ENCODE data around the gene AHSG. TPM values are rescaled to one million over a fixed set of nuclear protein-coding genes. Genes with fewer than 3 reads are reported as not detected.
A peak's percentile ranks its signal among the peaks of the same experiment; 100 is the strongest.

AHSG gene
- total RNA-seq, 2 experiments from 2014 or later = not detected

- peak; percentile 99 for ATAC-seq
- no peaks in the 10 kb centered on the region for H3K36me3 Mint-ChIP-seq (ENCODE audit: low read depth)
- intact Hi-C loops (cut with micrococcal nuclease) = loop anchor here (5.0 kb wide), 1 partner anchor 205 kb away; no protein-coding TSS in a partner anchor
- peaks cover 32% of the 10 kb centered on the region for H3K27me3 Mint-ChIP-seq
- H3K9me3 Mint-ChIP-seq = no peaks in the 10 kb centered on the region
- ChIA-PET POLR2A (interaction anchor here (0.6 to 7.2 kb wide), 11 partner anchors 12 to 206 kb away, joined by 3 to 65 read pairs (median 3); partner anchors contain the start of genes DNAJB11 and EIF4A2), CTCF (interaction anchor here (0.6 to 6.3 kb wide), 69 partner anchors 8 to 957 kb away, joined by 3 to 185 read pairs (median 4); partner anchors contain the start of genes DNAJB11, EIF4A2, FETUB and RPL39L)
- DNase-seq = peak; percentile 93
- H3K4me1 Mint-ChIP-seq (ENCODE audit: low read depth) = peaks cover 22% of the 10 kb centered on the region
- peak; percentile 81 for TF ChIP-seq CTCF (IDR thresholded peaks at IDR 0.05)
- peak overlapping the region; percentile 68 for H3K27ac Mint-ChIP-seq
- peak overlapping the region; percentile 63 for H3K4me3 Mint-ChIP-seq
Observed at GRCh38 chr3:186617036-186617946, 4.4 kb downstream of the AHSG start.

- Mint-ChIP-seq H3K9me3 (no peaks in the 10 kb centered on the region), H3K4me1 (ENCODE audit: low read depth) (peaks cover 22% of the 10 kb centered on the region), H3K27me3 (peaks cover 30% of the 10 kb centered on the region), H3K4me3 (no peak overlapping the region), H3K36me3 (ENCODE audit: low read depth) (no peaks in the 10 kb centered on the region), H3K27ac (no peak overlapping the region)
- ATAC-seq (no peak), DNase-seq (no peak)
- POLR2A ChIA-PET = interaction anchor here (1.4 to 7.2 kb wide), 2 partner anchors 48 to 166 kb away, joined by 4 to 65 read pairs; partner anchors contain the start of genes DNAJB11 and EIF4A2
- CTCF ChIA-PET = interaction anchor here (1.3 to 6.3 kb wide), 8 partner anchors 15 to 675 kb away, joined by 3 to 185 read pairs (median 81); partner anchors contain the start of genes DNAJB11, FETUB and TBCCD1
- TF ChIP-seq CTCF (IDR thresholded peaks at IDR 0.05) = no peak
- intact Hi-C loops (cut with micrococcal nuclease) = loop anchor here (5.0 kb wide), 1 partner anchor 204 kb away; no protein-coding TSS in a partner anchor
Observed at GRCh38 chr3:186618318-186618938, 5.6 kb downstream of the AHSG start.

- ATAC-seq = no peak
- Mint-ChIP-seq H3K27ac (no peak overlapping the region), H3K4me3 (no peak overlapping the region), H3K27me3 (peaks cover 26% of the 10 kb centered on the region), H3K36me3 (ENCODE audit: low read depth) (no peaks in the 10 kb centered on the region), H3K9me3 (no peaks in the 10 kb centered on the region), H3K4me1 (ENCODE audit: low read depth) (peaks cover 17% of the 10 kb centered on the region)
- CTCF ChIA-PET = interaction anchor here (0.7 to 1.4 kb wide), 3 partner anchors 29 to 201 kb away, joined by 3 to 4 read pairs (median 3); no protein-coding TSS in a partner anchor
- DNase-seq = no peak
- no peak for TF ChIP-seq CTCF (IDR thresholded peaks at IDR 0.05)
- intact Hi-C loops (cut with micrococcal nuclease) = loop anchor here (5.0 kb wide), 1 partner anchor 203 kb away; no protein-coding TSS in a partner anchor
- POLR2A ChIA-PET = interaction anchor here (0.6 kb wide), 1 partner anchor 276 kb away, joined by 3 read pairs; no protein-coding TSS in a partner anchor
Observed at GRCh38 chr3:186619787-186620212, 6.9 kb downstream of the AHSG start.

GRCh38 chr3:186620213-186621092 is 7.6 kb downstream of the AHSG start:
- POLR2A ChIA-PET = interaction anchor here (0.6 kb wide), 1 partner anchor 277 kb away, joined by 3 read pairs; no protein-coding TSS in a partner anchor
- Mint-ChIP-seq H3K27me3 (peaks cover 24% of the 10 kb centered on the region), H3K27ac (no peak overlapping the region), H3K36me3 (ENCODE audit: low read depth) (no peaks in the 10 kb centered on the region), H3K9me3 (no peaks in the 10 kb centered on the region), H3K4me3 (no peak overlapping the region), H3K4me1 (ENCODE audit: low read depth) (peaks cover 14% of the 10 kb centered on the region)
- TF ChIP-seq CTCF (IDR thresholded peaks at IDR 0.05) = no peak
- CTCF ChIA-PET = interaction anchor here (0.7 to 1.4 kb wide), 3 partner anchors 29 to 201 kb away, joined by 3 to 4 read pairs (median 3); no protein-coding TSS in a partner anchor
- DNase-seq (no peak), ATAC-seq (no peak)
- intact Hi-C loops (cut with micrococcal nuclease) = no loop called here

All from activated CD8-positive, alpha-beta T cell treated with anti-CD3 and anti-CD28 coated beads for 36 hours (primary cell).